Measurements from ENCODE around the gene CALN1. TPM values are rescaled to one million over a fixed set of nuclear protein-coding genes. Genes with fewer than 3 reads are reported as not detected.
"Not testable (repeated sequence)": the region's sequence is repeated elsewhere in the genome, so short reads cannot be mapped to it uniquely, and the experiment has no call there.

The CALN1 gene
- polyA plus RNA-seq, 1 donor from 2014 or later: 7.8 TPM

DNA sequence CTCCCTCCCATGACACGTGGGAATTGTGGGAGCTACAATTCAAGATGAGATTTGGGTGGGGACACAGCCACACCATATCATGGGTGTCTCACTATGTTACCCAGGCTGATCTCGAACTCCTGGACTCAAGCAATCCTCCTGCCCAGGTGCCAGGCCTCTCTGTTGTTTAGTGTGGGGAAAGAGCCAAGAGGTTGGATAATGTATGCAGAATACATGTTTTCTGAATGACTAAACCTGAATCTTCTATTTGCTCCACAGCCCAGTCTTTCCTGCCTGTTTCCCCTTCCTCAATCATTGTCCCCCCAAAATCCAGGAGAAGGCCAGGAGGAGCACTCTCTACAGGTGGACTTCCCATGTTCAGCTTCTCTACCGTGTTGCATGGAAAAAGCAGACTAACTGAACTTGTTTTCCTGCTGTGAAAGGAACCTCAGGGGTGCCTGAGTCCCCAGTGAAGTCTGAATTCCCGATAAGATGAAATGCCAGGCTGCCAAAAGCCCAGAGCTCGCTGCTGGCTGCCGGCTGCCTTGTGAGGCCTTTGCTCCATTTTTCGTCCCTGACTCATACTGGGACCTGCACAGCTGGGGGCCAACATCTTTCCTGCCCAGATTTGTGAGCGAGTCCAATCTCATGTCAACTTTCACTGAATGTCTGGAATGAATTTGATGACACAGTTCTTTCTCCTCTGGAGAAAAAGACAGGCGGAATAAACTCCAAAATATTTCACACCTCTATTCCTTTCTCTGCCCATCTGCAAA, 588.0 kb downstream of the CALN1 start:
- H3K27ac ChIP-seq (ENCODE audit: low read length): no peak overlapping the region
- no peak overlapping the region for H2AFZ ChIP-seq (ENCODE audit: low read depth, low read length)
- H3K36me3 ChIP-seq (ENCODE audit: insufficient read depth, low read length): no peaks in the 10 kb centered on the region
- no peaks in the 10 kb centered on the region for H3F3A ChIP-seq (ENCODE audit: insufficient read depth, low read length, poor library complexity, severe bottlenecking)
- no peaks in the 10 kb centered on the region for H3K9me2 ChIP-seq (ENCODE audit: insufficient read depth, low read length)
- H3K4me2 ChIP-seq (ENCODE audit: low read length): no peak overlapping the region
- H3K27me3 ChIP-seq (ENCODE audit: insufficient read depth, low read depth, low read length): no peaks in the 10 kb centered on the region
- TF ChIP-seq EZH2 (IDR thresholded peaks at IDR 0.05; ENCODE audit: borderline replicate concordance, insufficient read depth, low read length, poor library complexity, severe bottlenecking): no peak
- TF ChIP-seq POLR2AphosphoS5 (IDR thresholded peaks at IDR 0.05): no peak
- no peak for TF ChIP-seq MXI1 (conservative IDR thresholded peaks at IDR 0.05; ENCODE audit: poor library complexity, severe bottlenecking)
- no peak for TF ChIP-seq TAF1 (IDR thresholded peaks at IDR 0.05; ENCODE audit: low read depth)
- no peaks in the 10 kb centered on the region for H3K79me2 ChIP-seq (replicated peaks; ENCODE audit: insufficient read depth, low read length)
- no peaks in the 10 kb centered on the region for H3K9me3 ChIP-seq (ENCODE audit: low read length)
- no peak overlapping the region for H3K9ac ChIP-seq (ENCODE audit: low read length)
- no peak overlapping the region for H3K4me3 ChIP-seq (ENCODE audit: low read length)
- no peaks in the 10 kb centered on the region for H4K20me1 ChIP-seq (ENCODE audit: insufficient read depth)

DNA sequence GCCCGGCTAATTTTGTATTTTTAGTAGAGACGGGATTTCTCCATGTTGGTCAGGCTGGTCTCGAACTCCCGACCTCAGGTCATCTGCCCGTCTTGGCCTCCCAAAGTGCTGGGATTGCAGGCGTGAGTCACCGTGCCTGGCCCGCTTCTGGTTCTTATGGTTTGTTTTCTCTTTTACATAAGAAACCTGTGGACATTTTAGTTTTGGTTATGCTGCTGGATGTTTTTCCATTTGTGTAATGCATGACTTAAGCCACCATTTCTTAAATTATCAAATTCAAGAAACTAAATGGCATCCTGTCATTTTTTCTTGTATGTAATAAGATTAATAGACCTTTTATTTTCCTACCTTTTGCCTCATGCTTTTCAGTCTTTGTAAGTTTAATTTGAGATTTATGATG, 589.7 kb downstream of the CALN1 start:
- not testable (repeated sequence) for H3K9me3 ChIP-seq (ENCODE audit: low read length); H2AFZ ChIP-seq (ENCODE audit: low read depth, low read length); H3K9ac ChIP-seq (ENCODE audit: low read length); H3K9me2 ChIP-seq (ENCODE audit: insufficient read depth, low read length); H3K27ac ChIP-seq (ENCODE audit: low read length); H4K20me1 ChIP-seq (ENCODE audit: insufficient read depth); H3K27me3 ChIP-seq (ENCODE audit: insufficient read depth, low read depth, low read length); H3K4me2 ChIP-seq (ENCODE audit: low read length); H3F3A ChIP-seq (ENCODE audit: insufficient read depth, low read length, poor library complexity, severe bottlenecking); H3K4me3 ChIP-seq (ENCODE audit: low read length); H3K36me3 ChIP-seq (ENCODE audit: insufficient read depth, low read length); H3K79me2 ChIP-seq (replicated peaks; ENCODE audit: insufficient read depth, low read length)

DNA sequence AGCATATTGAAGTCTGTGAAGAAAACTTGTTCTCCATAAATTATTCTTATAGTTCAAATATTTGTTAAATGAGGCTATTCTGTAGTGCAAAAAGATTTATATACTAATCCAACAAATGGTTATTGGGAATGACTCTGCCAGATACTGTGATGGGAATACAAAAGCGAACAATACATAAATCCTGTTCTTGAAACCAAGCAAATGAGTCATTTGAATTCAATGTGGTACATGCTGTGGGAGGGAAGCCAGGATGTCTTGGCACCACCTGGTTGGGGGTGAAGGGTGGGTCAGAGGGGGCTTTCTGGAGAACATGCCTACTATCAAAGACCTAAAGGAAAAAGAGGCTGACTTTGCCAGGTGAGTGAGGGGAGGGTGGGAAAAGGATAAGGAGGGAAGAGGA, 594.2 kb downstream of the CALN1 start:
- H3K27me3 ChIP-seq (ENCODE audit: insufficient read depth, low read depth, low read length): no peaks in the 10 kb centered on the region
- H3K9me3 ChIP-seq (ENCODE audit: low read length): no peaks in the 10 kb centered on the region
- H3K27ac ChIP-seq (ENCODE audit: low read length): no peak overlapping the region
- no peak overlapping the region for H3K4me3 ChIP-seq (ENCODE audit: low read length)
- H3K4me2 ChIP-seq (ENCODE audit: low read length): no peak overlapping the region
- H3K9ac ChIP-seq (ENCODE audit: low read length): no peak overlapping the region
- H3F3A ChIP-seq (ENCODE audit: insufficient read depth, low read length, poor library complexity, severe bottlenecking): no peaks in the 10 kb centered on the region
- H3K79me2 ChIP-seq (replicated peaks; ENCODE audit: insufficient read depth, low read length): no peaks in the 10 kb centered on the region
- no peak overlapping the region for H2AFZ ChIP-seq (ENCODE audit: low read depth, low read length)
- no peaks in the 10 kb centered on the region for H4K20me1 ChIP-seq (ENCODE audit: insufficient read depth)
- no peak for TF ChIP-seq EP300 (conservative IDR thresholded peaks at IDR 0.05; ENCODE audit: poor library complexity, severe bottlenecking)
- no peak for TF ChIP-seq SMC3 (conservative IDR thresholded peaks at IDR 0.05; ENCODE audit: poor library complexity)
- TF ChIP-seq, protein P1, sequence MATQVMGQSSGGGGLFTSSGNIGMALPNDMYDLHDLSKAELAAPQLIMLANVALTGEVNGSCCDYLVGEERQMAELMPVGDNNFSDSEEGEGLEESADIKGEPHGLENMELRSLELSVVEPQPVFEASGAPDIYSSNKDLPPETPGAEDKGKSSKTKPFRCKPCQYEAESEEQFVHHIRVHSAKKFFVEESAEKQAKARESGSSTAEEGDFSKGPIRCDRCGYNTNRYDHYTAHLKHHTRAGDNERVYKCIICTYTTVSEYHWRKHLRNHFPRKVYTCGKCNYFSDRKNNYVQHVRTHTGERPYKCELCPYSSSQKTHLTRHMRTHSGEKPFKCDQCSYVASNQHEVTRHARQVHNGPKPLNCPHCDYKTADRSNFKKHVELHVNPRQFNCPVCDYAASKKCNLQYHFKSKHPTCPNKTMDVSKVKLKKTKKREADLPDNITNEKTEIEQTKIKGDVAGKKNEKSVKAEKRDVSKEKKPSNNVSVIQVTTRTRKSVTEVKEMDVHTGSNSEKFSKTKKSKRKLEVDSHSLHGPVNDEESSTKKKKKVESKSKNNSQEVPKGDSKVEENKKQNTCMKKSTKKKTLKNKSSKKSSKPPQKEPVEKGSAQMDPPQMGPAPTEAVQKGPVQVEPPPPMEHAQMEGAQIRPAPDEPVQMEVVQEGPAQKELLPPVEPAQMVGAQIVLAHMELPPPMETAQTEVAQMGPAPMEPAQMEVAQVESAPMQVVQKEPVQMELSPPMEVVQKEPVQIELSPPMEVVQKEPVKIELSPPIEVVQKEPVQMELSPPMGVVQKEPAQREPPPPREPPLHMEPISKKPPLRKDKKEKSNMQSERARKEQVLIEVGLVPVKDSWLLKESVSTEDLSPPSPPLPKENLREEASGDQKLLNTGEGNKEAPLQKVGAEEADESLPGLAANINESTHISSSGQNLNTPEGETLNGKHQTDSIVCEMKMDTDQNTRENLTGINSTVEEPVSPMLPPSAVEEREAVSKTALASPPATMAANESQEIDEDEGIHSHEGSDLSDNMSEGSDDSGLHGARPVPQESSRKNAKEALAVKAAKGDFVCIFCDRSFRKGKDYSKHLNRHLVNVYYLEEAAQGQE (IDR thresholded peaks at IDR 0.05; ENCODE audit: borderline replicate concordance): no peak
- no peak for TF ChIP-seq POLR2AphosphoS5 (IDR thresholded peaks at IDR 0.05)
- H3K9me2 ChIP-seq (ENCODE audit: insufficient read depth, low read length): no peaks in the 10 kb centered on the region
- H3K36me3 ChIP-seq (ENCODE audit: insufficient read depth, low read length): no peaks in the 10 kb centered on the region

Measured in neural cell (in vitro differentiated cells).